GM12878 (cell line): ENCODE measurements around the gene TPBGL. TPM values are rescaled to one million over a fixed set of nuclear protein-coding genes. Genes with fewer than 3 reads are reported as not detected.
A peak's percentile ranks its signal among the peaks of the same experiment; 100 is the strongest.

ENCODE experiments used
- BMI1 ChIP-seq: fragments of 450-650 bp; IDR thresholded peaks from 2 replicates; pipeline ENCODE4 v1.6.1; 2016; ENCODE audit warnings: mild to moderate bottlenecking, moderate library complexity, borderline replicate concordance
- E4F1 ChIP-seq: fragments of 450-650 bp; IDR thresholded peaks from 2 replicates; pipeline ENCODE4 v1.6.1; 2018; ENCODE audit warnings: borderline replicate concordance, mild to moderate bottlenecking; ENCODE audit not compliant: partially characterized antibody
- EED ChIP-seq: sonication (generic); IDR thresholded peaks from 2 replicates; pipeline ENCODE4 v1.6.1; 2016; ENCODE audit warnings: antibody characterized with exemption, low read depth
- EGR1 ChIP-seq, 2 experiments: IDR thresholded peaks; 1 replicate in 1 of 2; 2 replicates in 1 of 2; pipeline ENCODE4 v1.6.1; 2011 to 2012; ENCODE audit warnings: low read depth in 2 of 2, low read length in 2 of 2, borderline replicate concordance in 1 of 2, mild to moderate bottlenecking in 1 of 2, moderate library complexity in 1 of 2
- ETV6 ChIP-seq, 2 experiments: fragments of 450-650 bp in 1 of 2; IDR thresholded peaks in 1 of 2; conservative IDR thresholded peaks in 1 of 2; 2 replicates each; pipeline ENCODE4 v1.6.1; 2014; ENCODE audit warnings: antibody characterized with exemption in 1 of 2, borderline replicate concordance in 1 of 2, low read depth in 1 of 2, mild to moderate bottlenecking in 1 of 2, moderate library complexity in 1 of 2
- GATAD2B ChIP-seq: fragments of 450-650 bp; conservative IDR thresholded peaks from 2 replicates; pipeline ENCODE4 v1.6.1; 2017; ENCODE audit warnings: low read depth, mild to moderate bottlenecking, moderate library complexity
- KLF5 ChIP-seq: fragments of 450-650 bp; IDR thresholded peaks from 2 replicates; pipeline ENCODE4 v1.6.1; 2014; ENCODE audit warnings: mild to moderate bottlenecking; ENCODE audit not compliant: partially characterized antibody
- MTA2 ChIP-seq: fragments of 450-650 bp; IDR thresholded peaks from 2 replicates; pipeline ENCODE4 v1.6.1; 2016; ENCODE audit warnings: low read depth, mild to moderate bottlenecking, moderate library complexity
- PAX8 ChIP-seq: fragments of 450-650 bp; IDR thresholded peaks from 2 replicates; pipeline ENCODE4 v1.6.1; 2017; ENCODE audit warnings: mild to moderate bottlenecking, moderate library complexity
- RBBP5 ChIP-seq: fragments of 200-600 bp; sonication (generic); conservative IDR thresholded peaks from 2 replicates; pipeline ENCODE4 v1.6.1; 2016
- RUNX3 ChIP-seq: IDR thresholded peaks from 2 replicates; pipeline ENCODE4 v1.6.1; 2012; ENCODE audit warnings: low read length, inconsistent platforms
- SMAD1 ChIP-seq: fragments of 450-650 bp; IDR thresholded peaks from 2 replicates; pipeline ENCODE4 v1.6.1; 2018; ENCODE audit warnings: mild to moderate bottlenecking, low read depth; ENCODE audit not compliant: partially characterized antibody
- SPI1 ChIP-seq: IDR thresholded peaks from 2 replicates; pipeline ENCODE4 v1.6.1; 2011; ENCODE audit warnings: low read depth, mild to moderate bottlenecking, low read length, moderate library complexity, borderline replicate concordance; ENCODE audit not compliant: insufficient read depth
- STAT1 ChIP-seq: fragments of 450-650 bp; conservative IDR thresholded peaks from 2 replicates; pipeline ENCODE4 v1.6.1; 2014; ENCODE audit warnings: antibody characterized with exemption, mild to moderate bottlenecking
- TAF1 ChIP-seq: IDR thresholded peaks from 2 replicates; pipeline ENCODE4 v1.6.1; 2011; ENCODE audit warnings: mild to moderate bottlenecking, low read depth, low read length, borderline replicate concordance
- TARDBP ChIP-seq: IDR thresholded peaks from 2 replicates; pipeline ENCODE4 v1.6.1; 2016; ENCODE audit warnings: borderline replicate concordance
- TCF3 ChIP-seq: IDR thresholded peaks from 2 replicates; pipeline ENCODE4 v1.6.1; 2012; ENCODE audit warnings: low read depth, mild to moderate bottlenecking, low read length, borderline replicate concordance; ENCODE audit not compliant: insufficient read depth
- WRNIP1 ChIP-seq: IDR thresholded peaks from 2 replicates; pipeline ENCODE4 v1.6.1; 2011; ENCODE audit warnings: low read depth, low read length, improper control_type of control experiment, borderline replicate concordance
- ZBED1 ChIP-seq: IDR thresholded peaks from 2 replicates; pipeline ENCODE4 v1.6.1; 2016; ENCODE audit warnings: borderline replicate concordance
- ZNF274 ChIP-seq: IDR thresholded peaks from one replicate; pipeline ENCODE4 v1.8.0; 2011; ENCODE audit not compliant: insufficient read length, insufficient read depth
- ZNF687 ChIP-seq: fragments of 450-650 bp; IDR thresholded peaks from 2 replicates; pipeline ENCODE4 v1.6.1; 2017; ENCODE audit warnings: mild to moderate bottlenecking, moderate library complexity
- polyA plus RNA-seq, 11 experiments: library from polyadenylated mRNA; depleted of rRNA in 4 of 11; unstranded in 6 of 11; stranded (reverse) in 5 of 11; fragments of >200 nt; fragmentation: Nextera tagmentation in 4 of 11; fragmentation: Illumina TruSeq in 1 of 11; extraction: Ambion mirVana in 4 of 11; extraction: Trizol in 1 of 11; gene quantifications; 1 replicate in 1 of 11; 2 replicates in 10 of 11; pipeline versions ENCODE4 v1.2.1 to v1.2.3, GENCODE V29; 2011 to 2016; ENCODE audit warnings: inconsistent platforms in 2 of 11, missing spikeins in 2 of 11, low read depth in 1 of 11
- total RNA-seq, 4 experiments: library from RNA; depleted of rRNA in 3 of 4; stranded (reverse); fragments of >200 nt in 3 of 4; fragmentation: Illumina TruSeq in 1 of 4; extraction: Trizol in 1 of 4; gene quantifications; 2 replicates each; pipeline versions ENCODE4 v1.2.1 to v1.2.3, GENCODE V29; 2013 to 2021

Gene TPBGL
- total and polyA plus RNA-seq, 10 of the 15 experiments (the other 5 are each of a cell fraction or from before 2014, with no cell fraction given), result not detected

GRCh38 chr11:75204685-75205563, 35.6 kb upstream of the TPBGL start (continued):
- TF ChIP-seq SPI1, result no peak
- no peak for TF ChIP-seq TCF3
- TF ChIP-seq ETV6 (conservative IDR thresholded peaks at IDR 0.05 in 1 of 2, IDR thresholded peaks at IDR 0.05 in 1 of 2; ENCODE audit: borderline replicate concordance in 1 of 2, low read depth in 1 of 2), result no peak
- no peak for TF ChIP-seq ZNF687
- no peak for TF ChIP-seq E4F1
- no peak for TF ChIP-seq SMAD1
- TF ChIP-seq ZNF274, result no peak
- no peak for TF ChIP-seq RBBP5
- TF ChIP-seq PAX8, result no peak
- peak; percentile 23; the same call in 1 of the 2 replicates for TF ChIP-seq RUNX3
- no peak for TF ChIP-seq TAF1
- TF ChIP-seq MTA2, result no peak
- TF ChIP-seq KLF5, result no peak
- TF ChIP-seq STAT1, result no peak
- TF ChIP-seq EED, result no peak
- TF ChIP-seq ZBED1, result no peak
- no peak for TF ChIP-seq EGR1 (IDR thresholded peaks at IDR 0.05; ENCODE audit: borderline replicate concordance in 1 of 2, low read depth in 2 of 2, low read length in 2 of 2)
- no peak for TF ChIP-seq WRNIP1
- no peak for TF ChIP-seq TARDBP
- no peak for TF ChIP-seq GATAD2B
- no peak for TF ChIP-seq BMI1
